ENCODE results near the gene HOXB3.
"Not testable (repeated sequence)": the region's sequence is repeated elsewhere in the genome, so short reads cannot be mapped to it uniquely, and the experiment has no call there.

The HOXB3 gene

DNA sequence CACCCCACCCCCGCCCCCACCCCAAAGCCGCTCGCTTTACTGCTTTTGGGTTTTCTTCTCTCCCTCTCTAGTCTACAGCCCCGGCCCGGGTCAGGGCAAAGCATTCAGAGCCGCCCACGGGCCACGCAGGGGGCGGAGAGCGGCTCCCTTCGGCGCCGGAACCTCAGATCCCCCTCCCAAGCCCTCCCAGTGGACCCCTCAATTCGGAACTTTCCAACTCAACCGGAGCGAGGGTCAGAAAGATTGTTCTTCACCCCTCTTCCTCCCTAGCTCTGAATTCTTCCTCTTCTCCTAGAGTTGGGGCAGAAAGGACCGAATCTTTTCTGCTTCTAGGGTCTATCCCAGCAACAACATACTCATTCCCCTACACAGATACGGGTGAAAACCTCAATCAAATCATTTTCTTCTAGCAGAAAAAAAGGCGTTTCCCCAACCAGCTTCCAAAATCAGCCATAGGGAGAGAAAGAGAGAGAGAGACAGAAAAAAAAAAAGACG is 46.1 kb downstream of the HOXB3 start:
- DNase-seq = peak; percentile 29 to 45

DNA sequence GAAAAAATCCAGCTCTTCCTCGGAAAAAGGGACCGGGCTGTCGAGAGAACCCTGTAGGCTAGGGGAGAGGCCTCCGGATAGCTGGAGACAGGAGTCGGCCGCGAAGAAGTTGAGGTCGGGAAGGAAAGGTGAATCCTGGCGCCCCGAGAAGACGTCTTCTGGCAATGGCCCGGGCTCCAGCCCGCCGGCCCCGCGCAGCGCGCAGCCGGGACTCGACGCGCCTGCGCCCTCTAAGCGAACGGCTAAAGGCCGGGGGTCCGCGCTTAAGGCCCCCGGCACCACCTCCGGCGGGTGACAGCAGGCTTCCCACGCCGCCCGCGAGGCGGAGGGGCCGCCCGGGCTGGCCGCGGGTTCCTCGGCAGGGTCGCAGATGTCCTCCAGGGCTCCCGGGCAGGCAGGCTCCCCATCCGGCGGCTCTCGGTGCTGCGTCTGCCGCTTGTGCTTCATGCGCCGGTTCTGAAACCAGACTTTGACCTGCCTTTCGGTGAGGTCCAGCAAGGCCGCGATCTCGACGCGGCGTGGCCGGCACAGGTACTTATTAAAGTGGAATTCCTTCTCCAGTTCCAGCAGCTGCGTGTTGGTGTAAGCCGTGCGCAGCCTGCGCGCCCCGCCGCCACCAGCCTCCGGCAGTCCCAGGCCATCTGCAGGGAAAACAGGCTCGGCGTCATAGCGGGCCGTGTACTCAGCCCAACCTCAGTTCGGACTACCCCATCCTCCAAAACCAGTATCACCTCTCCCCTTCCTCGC is 46.8 kb downstream of the HOXB3 start:
- peak; percentile 37 to 48 for DNase-seq

DNA sequence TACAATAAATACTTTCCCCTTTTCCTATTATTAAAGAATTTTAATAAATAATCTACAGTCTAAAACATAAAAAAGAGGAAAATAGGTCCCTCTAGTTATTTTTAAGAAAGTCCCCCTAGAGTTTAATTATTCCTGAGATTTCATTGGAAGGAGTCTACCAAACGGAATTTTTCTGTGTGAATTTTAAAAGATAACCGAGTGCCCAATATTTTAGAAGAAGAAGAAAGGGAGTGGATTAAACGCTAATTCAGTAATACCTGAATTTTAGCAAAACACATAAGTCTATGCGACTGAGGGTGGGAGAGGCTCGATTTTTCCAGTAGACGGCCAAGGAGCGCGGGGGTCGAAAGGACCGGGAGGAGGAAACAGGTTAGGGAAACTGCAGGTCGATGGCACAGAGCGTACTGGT is 47.3 kb downstream of the HOXB3 start:
- no peak for DNase-seq

DNA sequence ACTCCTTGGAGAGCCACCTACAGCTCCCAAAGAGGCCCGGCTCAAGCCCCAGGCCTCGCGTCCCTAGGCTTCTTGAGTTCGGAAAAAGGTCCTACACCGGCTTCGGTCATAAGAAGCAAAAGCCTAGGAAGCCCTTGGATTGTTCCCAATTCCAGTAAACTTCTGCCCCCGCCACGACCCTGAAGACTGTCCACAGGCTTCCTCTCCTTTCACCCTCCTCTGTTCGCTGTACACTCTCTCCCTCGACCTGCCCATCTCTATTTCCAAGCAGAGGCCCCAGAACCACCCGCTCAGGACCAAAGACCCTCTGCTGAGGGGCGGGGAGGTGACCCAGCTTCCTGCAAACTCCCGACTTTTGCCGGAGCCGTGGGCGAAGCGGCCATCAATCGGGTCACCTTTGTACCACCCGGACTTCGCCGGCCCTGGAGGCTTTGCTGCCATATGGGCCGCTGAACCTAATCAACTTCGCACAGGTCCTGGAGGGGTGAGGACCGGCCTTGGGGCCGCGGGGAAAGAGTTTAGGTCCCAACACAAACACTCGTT is 47.9 kb downstream of the HOXB3 start:
- DNase-seq = peak in 1 of 2 donors; percentile 24

DNA sequence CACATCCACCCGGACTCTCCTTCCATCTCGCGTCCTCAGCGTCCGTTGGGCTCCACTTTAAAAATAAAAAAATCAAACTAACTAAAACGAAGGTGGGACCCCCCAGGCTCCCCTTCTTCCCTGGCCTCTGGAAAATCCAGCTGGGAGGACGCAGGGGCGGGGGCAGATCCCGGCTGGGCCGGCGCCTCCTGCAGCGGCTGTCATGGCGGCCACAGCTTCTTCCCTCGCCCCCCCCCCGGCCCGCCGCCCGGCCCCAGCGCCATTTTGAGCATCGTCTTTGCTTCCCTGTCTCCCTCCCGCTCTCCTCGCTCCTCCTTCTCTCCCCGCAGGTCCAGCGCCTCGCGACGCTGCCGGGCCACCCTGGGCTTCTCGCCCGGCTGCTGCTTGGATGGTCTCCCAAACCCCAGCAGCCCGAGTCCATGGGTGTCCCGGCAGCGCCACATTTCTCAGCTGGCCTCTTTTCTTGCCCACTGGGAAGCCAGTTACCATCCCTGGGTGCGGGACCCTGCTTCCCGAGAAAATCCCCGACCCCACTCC is 48.4 kb downstream of the HOXB3 start:
- DNase-seq = peak; percentile 33 to 43

DNA sequence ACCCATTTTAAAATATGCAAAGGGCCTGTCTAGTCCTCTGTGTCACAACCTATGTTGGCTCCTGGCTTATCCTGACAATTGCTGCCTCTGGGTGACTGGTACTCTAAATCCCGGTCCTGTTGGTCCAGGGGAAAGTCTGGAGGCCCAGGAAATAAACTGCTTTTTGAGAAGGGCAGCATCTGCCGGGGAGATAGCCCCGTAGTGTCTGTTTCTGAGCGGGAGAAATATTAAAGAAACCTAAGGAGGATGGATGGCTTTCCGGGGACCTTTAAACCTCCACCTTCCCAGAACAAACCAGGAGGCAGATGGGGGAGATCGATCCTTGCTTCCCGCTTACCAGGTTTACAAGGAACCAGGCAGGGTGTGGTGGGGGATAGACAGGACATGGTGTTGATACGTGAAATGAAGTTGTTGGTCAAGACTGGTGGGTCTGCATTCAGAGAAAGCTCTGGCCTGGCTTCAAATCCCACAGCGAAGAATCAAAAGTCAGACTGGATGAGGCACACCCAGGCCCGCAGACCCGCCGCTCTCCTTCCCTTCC is 48.9 kb downstream of the HOXB3 start:
- no peak for DNase-seq

DNA sequence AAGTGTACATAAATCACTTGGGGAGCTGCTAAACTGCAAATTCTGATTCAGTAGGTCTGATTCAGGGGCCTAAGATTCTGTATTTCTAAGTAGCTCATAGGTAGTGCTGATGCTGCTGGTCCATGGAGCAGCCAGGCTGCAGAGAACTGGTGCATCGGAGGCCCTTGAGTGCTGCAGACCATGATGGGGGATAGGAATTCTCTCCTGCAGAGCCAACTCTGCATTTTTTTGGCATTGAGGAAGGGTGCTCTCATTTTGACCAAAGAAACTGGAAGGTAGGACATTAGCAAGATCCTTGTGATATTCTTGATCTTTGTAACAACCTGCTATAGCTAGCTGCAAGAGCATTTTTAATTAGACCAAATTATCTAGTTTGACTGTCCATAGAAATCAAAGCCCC is 49.8 kb downstream of the HOXB3 start:
- DNase-seq = no peak

DNA sequence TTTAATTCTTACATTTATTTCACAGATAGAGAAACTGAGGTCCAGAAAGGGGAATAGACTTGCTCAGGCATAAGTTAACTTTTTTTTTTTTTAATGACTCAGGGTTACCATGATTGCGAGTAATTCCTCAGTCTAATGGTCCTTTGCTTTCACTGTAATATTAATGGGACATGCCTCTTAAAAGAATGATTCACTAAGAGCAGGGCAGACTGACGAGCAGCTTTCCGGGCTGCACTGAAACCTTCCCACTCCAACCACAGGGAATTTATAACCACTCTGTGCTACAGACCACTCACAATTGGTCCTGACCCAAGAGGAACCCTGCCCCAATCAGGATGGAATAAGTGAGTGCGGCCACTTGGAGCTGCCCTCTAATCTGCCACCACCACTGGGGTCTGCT is 50.9 kb downstream of the HOXB3 start:
- no peak for DNase-seq

DNA sequence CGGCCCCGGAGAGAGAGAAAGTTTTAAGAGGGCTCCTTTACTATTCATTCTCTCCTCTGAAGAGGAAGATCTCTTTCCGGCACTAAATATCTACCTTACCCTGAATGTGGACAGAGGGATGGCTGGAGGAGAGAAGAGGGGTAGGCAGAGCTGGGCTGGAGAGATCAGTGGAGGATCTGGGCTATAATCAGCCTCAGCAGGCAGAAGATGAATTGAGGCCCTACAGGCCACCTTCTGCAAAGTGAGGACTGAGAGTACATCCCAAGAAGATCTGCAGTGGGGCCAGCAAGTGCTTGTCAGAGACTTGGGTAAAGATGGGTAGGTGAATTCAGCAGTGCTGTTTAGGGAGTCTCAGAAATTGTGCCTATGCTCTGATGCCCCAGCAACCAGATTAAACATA is 52.7 kb downstream of the HOXB3 start:
- no peak for DNase-seq

DNA sequence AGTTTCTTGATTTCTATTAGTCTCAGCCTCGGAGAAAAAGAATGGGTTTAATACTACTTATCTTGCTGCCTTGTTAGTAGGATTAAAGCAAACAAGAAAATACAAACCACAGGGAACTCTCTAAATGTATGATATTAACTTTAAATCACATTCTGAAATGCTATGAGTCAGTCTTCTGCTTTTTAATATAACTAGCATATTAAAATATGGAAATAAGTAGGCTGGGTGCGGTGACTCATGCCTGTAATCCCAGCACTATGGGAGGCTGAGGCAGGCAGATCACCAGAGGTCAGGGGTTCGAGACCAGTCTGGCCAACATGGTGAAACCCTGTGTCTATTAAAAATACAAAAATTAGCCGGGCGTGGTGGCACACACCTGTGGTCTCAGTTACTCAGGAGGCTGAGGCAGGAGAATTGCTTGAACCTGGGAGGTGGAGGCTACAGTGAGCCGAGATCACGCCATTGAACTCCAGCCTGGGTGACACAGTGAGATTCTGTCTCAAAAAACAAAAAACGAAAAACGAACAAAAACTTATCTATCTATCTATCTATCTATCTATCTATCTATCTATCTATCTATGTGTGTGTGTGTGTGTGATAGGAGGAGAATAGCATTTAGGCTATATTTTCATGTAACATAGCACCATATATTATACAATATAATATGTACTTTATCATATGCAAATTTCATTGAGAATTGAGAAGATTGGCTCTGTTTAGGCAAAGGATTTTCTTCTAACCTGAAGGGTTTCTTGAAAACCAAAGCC is 54.1 kb downstream of the HOXB3 start:
- not testable (repeated sequence) for DNase-seq

DNA sequence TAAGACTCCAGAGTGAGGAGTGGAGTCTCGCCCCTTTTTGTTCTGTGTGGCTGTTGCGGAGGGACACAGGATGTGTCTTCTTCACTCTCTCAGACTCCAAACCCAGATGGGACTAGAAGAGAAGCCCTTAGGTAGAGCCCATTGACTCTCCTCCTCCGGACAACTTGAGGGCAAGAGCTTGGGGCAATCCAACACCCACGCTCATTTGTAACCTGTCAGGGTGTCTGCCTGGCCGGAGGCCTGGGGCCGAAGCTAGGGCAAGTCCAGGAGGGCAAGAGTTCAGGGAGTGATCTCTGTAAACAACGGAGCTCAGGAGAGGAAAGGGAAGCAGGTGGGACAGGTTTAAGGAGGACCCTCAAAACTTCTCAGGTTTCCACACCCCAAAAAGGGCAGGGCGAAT is 57.8 kb downstream of the HOXB3 start:
- DNase-seq = no peak

DNA sequence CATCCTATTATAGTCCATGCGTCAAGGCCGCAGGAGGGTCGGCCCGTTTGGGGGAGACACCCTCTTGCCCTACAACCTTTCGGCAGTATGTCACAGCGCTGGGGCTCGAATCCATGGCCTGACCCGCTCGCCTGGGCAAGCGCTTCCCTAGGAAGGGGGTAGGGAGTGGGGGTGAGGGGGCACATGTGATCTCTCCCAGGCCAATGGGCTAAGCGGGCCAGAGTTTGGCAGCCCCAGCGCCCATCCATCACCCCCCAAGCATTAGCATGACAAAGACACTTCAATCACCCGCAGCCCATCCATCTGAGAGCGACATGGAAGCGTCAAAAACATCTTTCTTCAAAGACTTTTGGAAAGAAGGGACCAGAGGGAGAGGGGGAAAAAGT is 59.2 kb downstream of the HOXB3 start, which contains the start of gene HOXB1:
TSS of gene HOXB1 (minus strand) at position 125 of the 386 bp plus-strand sequence. CDS start at position 18, 107 bp downstream.
- no peak for DNase-seq

DNA sequence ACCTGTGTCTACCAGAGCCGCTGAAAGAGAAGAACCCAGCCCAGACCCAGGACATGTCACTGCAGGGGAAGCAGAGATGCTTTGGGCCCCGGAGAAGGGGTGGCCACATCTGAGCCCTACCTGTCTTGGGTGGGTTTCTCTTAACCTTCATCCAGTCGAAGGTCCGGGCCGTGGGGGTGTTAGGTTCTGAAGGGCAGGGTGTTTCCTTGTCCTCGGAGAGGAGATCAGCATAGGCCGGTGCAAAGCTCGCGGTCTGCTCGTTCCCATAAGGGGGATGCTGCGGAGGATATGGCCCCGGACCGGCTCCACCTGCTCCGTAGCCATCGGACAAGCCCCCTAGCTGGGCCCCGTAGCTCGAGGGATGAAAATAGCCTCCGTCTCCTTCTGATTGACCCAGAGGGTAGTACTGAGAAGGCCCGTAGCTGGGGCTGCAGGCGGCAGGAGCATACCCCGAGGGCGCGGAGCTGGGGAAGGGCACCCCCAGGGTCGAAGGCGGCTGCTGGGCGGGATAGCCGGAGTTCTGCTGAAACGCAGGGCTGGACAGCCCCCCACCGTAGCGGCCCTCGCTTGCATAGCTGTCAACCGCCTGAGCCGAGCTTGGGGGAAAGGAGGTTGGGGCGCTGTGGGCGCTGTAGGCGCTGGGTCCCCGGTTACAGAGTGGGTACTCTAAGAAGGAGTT is 59.7 kb downstream of the HOXB3 start:
- DNase-seq = no peak

DNA sequence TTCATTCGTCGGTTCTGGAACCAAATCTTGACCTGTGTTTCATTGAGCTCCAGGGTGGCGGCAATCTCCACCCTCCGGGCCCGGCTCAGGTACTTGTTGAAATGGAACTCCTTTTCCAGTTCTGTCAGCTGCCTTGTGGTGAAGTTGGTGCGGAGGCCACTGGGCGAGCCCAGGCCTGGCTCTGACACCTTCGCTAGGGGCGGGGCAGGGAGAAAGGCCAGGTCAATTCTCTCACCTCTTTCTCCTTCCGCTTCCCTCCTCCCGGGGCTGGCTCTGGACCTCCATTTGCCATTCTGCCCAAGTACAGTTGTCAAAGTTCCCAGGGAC is 60.4 kb downstream of the HOXB3 start:
- DNase-seq = no peak

DNA sequence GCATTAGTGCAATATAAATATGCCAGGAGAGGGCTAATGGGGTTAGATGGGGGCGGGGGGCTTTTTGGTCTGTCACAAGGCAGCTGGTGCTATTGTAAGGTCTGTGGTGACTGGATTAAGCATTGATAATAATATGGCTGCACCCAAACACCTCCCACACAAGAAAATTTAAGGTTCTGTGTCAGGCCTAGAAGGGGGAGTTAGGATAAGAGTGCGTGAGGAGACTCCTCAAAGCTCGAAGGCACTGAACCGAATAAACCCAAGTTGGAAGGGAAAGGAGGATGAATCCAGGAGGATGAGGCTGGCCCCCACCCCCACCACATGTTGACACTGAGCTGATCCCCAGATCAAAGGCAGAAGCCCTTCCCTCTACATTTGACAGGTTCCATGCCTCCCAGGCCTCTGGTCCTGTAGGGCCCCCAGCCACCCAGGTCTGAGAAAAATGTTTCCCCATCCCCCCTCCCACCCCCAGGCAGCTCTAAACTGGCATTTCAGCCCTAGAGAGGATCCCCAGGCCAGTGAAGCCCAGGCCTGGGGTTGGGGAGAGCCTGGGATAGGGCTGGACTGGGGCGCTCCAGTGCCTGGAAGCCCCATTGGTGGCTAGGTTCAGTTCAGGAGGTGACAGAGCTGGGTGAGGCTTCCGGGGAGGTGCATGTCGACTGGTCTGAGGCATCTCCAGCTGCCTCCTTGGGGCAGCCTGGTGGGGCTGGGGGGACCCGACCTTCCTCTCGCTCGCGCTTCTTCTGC is 60.9 kb downstream of the HOXB3 start:
- DNase-seq = no peak

DNA sequence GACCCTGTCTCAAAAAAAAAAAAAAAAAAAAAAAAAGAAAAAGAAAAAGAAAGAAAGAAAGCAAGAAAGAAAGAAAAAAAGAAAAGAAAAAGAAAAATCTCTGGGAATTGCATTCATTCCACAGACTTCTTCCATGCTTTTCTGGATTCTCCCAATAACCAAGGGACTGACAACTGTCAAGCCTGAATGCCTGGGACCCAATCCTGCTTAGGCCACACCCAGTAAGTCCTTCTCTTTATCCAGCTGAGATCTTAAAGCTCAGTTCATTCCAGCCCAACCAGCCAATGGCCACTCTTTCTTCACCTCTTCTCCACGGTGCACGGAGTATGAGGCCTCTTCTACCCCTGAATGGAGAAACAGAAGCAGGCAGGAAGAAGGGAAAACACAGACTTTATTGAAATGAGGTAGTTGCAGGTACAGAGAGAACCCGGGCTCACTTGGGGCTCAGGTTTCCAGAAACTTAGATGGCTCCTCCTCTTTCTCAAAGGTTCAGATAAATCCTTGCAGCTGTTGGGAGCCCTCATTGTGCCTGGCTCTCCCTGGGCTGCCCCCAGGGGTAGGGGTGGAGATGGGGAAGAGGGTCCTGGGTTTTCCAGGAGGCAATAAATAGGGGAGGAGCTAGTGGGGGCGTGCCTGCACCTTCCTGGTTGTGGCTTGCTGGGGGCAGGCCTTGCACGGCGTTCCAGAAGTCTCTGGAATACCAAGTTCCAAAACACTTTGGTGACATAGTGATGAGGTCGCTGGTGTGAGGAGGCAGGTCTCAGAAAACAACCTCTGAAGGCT is 61.7 kb downstream of the HOXB3 start:
- no peak for DNase-seq

DNA sequence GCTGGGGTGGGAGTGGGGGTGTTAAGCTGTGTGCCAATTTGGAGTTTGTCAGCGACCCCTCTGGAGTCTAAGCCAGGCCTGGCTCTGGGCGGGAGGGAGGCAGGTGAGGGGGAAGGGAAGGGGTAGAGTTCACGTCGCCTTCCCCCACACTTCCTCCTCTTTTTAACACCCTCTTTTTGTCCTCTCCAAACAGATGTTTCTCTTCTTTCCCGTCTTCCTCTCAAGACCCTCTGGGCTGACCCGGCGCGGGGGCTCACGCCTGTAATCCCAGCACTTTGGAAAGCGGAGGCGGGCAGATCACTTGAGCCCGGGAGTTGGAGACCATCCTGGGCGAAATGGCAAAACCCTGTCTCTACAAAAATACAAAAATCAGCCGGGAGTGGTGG is 62.5 kb downstream of the HOXB3 start:
- no peak for DNase-seq

DNA sequence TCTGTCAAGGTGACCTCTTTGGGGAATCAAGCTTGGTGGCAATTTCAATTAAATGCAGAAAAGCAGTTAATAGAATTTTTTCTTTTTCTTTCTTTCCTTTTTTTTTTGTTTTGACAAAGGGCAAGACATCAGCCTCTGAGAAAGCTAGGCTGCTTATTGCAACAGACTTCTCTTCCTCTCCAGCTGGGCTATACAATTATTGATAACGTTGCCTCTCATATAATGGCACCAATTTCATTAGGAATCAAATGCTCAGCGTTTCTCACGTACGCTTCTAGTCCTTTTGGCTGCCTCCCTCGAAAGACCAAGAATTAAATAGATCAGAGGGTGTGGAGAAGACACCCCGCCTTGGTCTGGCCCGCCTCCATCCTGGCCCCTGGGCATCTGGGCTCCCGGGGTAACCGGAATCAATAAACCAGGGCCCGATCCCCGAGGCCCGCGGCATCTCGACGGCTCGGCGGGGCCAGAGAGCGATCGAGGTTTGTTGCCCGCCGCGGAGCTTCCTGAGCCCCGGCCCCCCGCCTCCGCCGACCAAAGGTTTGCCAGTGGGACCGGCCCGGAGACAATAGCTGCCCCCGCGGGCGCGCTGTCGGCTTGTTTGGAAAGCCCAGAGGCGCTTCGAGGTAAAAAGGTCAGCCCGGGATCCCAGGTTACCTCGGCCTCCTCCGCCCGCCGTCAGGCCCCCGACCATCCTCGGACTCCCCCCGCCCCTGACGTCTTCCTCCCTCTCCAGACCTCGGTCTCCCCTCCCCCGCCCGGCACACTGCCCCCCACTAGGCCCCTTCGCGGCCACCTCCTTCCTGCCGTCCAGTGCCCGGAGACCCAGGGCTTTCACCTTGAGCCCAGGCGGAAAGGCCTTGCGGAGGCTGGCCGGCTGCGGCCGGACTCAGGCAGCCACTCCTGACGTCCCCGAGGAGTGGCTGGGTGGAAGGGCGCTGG is 63.2 kb downstream of the HOXB3 start:
- no peak for DNase-seq

DNA sequence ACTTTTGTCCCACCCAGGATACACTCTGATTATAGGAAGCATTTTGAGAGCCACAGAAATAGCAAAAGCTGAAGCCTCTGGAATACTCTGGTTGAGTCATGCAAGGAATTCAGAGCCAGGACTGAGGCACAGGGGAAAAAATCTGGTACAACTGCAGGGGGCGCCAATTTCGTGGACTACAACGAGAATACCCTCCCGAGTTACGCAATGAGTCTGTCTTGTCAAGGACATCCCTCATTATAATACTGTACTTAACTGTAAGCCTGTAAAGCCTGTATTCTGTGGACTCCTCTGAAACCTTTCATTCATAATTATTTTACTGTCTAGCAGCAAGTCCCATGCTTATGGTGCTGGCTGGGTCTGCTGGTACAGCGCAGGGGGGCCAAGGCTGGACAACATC is 67.0 kb downstream of the HOXB3 start:
- no peak for DNase-seq

DNA sequence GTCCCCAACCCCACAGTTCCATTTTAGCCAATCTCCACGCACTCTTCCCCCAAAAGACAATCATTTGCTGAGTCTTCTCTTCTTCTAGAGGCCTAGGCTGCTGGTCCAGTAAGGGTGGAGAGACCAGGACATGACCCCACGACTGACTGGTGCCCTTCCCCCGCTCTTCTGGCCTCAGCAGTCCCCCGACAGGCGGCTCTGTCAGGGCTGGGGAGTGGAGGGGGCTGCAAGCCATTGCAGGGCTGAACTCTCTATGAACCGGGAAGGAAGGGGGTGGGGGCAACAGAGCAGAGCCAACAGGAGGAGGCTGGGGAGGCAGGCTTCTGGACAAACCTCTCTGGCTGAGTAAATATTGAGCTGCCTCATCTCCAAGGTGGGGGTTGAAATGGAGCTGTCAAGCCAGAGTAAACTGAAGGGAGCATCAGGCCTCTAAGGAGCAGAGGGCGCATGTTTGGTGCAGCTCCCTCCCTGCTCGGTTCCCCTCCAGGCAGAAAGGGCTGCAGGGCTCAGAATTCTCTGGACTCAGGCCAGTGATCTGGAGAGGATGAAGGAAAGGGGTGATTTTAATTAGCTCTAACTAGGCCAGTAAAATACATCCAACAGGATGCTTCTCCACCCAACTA is 67.9 kb downstream of the HOXB3 start:
- no peak for DNase-seq
